ENCODE data around the gene DHRS11. TPM values are rescaled to one million over a fixed set of nuclear protein-coding genes. Genes with fewer than 3 reads are reported as not detected.

DHRS11 gene
- total RNA-seq (1 to 10 TPM; 6.0 to 6.5 TPM), polyA plus RNA-seq (10 to 100 TPM in 1 of 2 donors, 1 to 10 TPM in 1; 8.4 to 50.5 TPM)
- long read RNA-seq, donor 1, partial matches to known transcripts, result 1 of 1 reads
- long read RNA-seq, donor 1, other reads (novel, unspliced or antisense), result 0 of 1 reads
- long read RNA-seq, donor 2, partial matches to known transcripts, result 2 of 4 reads
- long read RNA-seq, donor 2, other reads (novel, unspliced or antisense), result 0 of 4 reads

- Histone ChIP-seq H3K4me1 (ENCODE audit: control insufficient read depth in 1 of 2, insufficient read depth in 2 of 2, low read length in 2 of 2) (no peaks in the 10 kb centered on the region), H3K27ac (ENCODE audit: low read depth in 1 of 2, low read length in 2 of 2) (no peak within 1 kb of the TSS), H3K36me3 (ENCODE audit: control insufficient read depth in 1 of 2, insufficient read depth in 2 of 2, low read length in 1 of 2) (peaks cover 4 to 6% of the 10 kb centered on the region in 2 donors), H3K27me3 (ENCODE audit: control insufficient read depth in 1 of 2, insufficient read depth in 2 of 2, low read length in 1 of 2) (no peaks in the 10 kb centered on the region), H3K4me3 (ENCODE audit: low read length in 2 of 2) (peak within 1 kb of the TSS; percentile 30 to 83), H3K9me3 (ENCODE audit: control insufficient read depth, low read length) (no peaks in the 10 kb centered on the region)
- 0 to 1% methylated on average over 66 to 87 of the region's 87 CpGs for WGBS, 2 donors
- DNase-seq, result peak; percentile 87 to 96
- ATAC-seq (ENCODE audit: low FRiP score), result peak; percentile 95
- intact Hi-C loops (cut with DNase I), result loop anchor here in 1 of 2 donors (5.0 to 10.0 kb wide), 2 partner anchors 44 to 107 kb away; partner anchors contain the start of gene ZNHIT3
Measured at GRCh38 chr17:36591434-36592315, at the start of gene DHRS11. DHRS11 (plus strand) TSS chr17:36591879; CDS start chr17:36592010, 131 bp downstream.

GRCh38 chr17:36542755-36543154, 48.9 kb upstream of the DHRS11 start:
- H3K9me3 ChIP-seq (ENCODE audit: control insufficient read depth, low read length), result no peaks in the 10 kb centered on the region
- ATAC-seq (ENCODE audit: low FRiP score), result no peak

DNA sequence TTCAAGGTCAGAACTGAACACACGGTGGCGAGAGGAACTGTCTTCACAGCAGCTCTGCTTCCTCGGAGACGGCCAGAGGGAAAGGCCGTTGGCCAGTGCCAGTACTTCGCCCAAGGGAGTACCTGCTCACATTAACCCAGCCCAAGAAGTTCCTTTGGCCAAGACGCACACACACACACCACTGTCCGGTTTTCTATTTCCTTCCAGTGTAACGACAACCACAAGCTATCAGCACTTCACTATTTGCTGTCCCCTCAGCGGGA, 47.7 kb upstream of the DHRS11 start:
- Histone ChIP-seq H3K4me3 (ENCODE audit: low read length in 2 of 2) (peak overlapping the region; percentile 84 to 98), H3K36me3 (ENCODE audit: control insufficient read depth in 1 of 2, insufficient read depth in 2 of 2, low read length in 1 of 2) (no peaks in the 10 kb centered on the region), H3K27ac (ENCODE audit: low read depth in 1 of 2, low read length in 2 of 2) (peak overlapping the region in 1 of 2 donors; percentile 94), H3K4me1 (ENCODE audit: control insufficient read depth in 1 of 2, insufficient read depth in 2 of 2, low read length in 2 of 2) (no peaks in the 10 kb centered on the region), H3K9me3 (ENCODE audit: control insufficient read depth, low read length) (no peaks in the 10 kb centered on the region), H3K27me3 (ENCODE audit: control insufficient read depth in 1 of 2, insufficient read depth in 2 of 2, low read length in 1 of 2) (no peaks in the 10 kb centered on the region)
- WGBS, 2 donors, result 0% methylated on average over 10 of the region's 10 CpGs
- DNase-seq (peak in 1 of 2 donors; percentile 58), ATAC-seq (ENCODE audit: low FRiP score) (no peak)
- intact Hi-C loops (cut with DNase I), result loop anchor here in 1 of 2 donors (5.0 to 10.0 kb wide), 2 partner anchors 58 to 411 kb away; partner anchors contain the start of gene MRM1

More at GRCh38 chr17:36542755-36543154, 48.9 kb upstream of the DHRS11 start:
- H3K4me1 ChIP-seq (ENCODE audit: control insufficient read depth in 1 of 2, insufficient read depth in 2 of 2, low read length in 2 of 2), result no peaks in the 10 kb centered on the region
- DNase-seq, result no peak
- H3K27me3 ChIP-seq (ENCODE audit: control insufficient read depth in 1 of 2, insufficient read depth in 2 of 2, low read length in 1 of 2), result no peaks in the 10 kb centered on the region
- H3K36me3 ChIP-seq (ENCODE audit: control insufficient read depth in 1 of 2, insufficient read depth in 2 of 2, low read length in 1 of 2), result no peaks in the 10 kb centered on the region
- intact Hi-C loops (cut with DNase I), result loop anchor here in 1 of 2 donors (5.0 to 10.0 kb wide), 2 partner anchors 60 to 412 kb away; partner anchors contain the start of gene MRM1
- 95 to 96% methylated on average over 15 of the region's 15 CpGs for WGBS, 2 donors
- no peak overlapping the region for H3K27ac ChIP-seq (ENCODE audit: low read depth in 1 of 2, low read length in 2 of 2)
- no peak overlapping the region for H3K4me3 ChIP-seq (ENCODE audit: low read length in 2 of 2)

GRCh38 chr17:36544307-36545076, 47.2 kb upstream of the DHRS11 start, which contains the start of gene GGNBP2:
GGNBP2 (plus strand) TSS chr17:36544919; CDS start chr17:36545725, 806 bp downstream.
- Histone ChIP-seq H3K36me3 (ENCODE audit: control insufficient read depth in 1 of 2, insufficient read depth in 2 of 2, low read length in 1 of 2) (no peaks in the 10 kb centered on the region), H3K4me1 (ENCODE audit: control insufficient read depth in 1 of 2, insufficient read depth in 2 of 2, low read length in 2 of 2) (no peaks in the 10 kb centered on the region), H3K27ac (ENCODE audit: low read depth in 1 of 2, low read length in 2 of 2) (peak within 1 kb of the TSS; percentile 97 to 98), H3K4me3 (ENCODE audit: low read length in 2 of 2) (peak within 1 kb of the TSS; percentile 84 to 98), H3K9me3 (ENCODE audit: control insufficient read depth, low read length) (no peaks in the 10 kb centered on the region), H3K27me3 (ENCODE audit: control insufficient read depth in 1 of 2, insufficient read depth in 2 of 2, low read length in 1 of 2) (no peaks in the 10 kb centered on the region)
- DNase-seq, result peak; percentile 97 to 98
- intact Hi-C loops (cut with DNase I), result loop anchor here (5.0 to 10.0 kb wide), 4 partner anchors 48 to 410 kb away; partner anchors contain the start of genes AATF (in 1 of the 2), DHRS11 (in 1 of the 2) and MRM1 (in 1 of the 2)
- 0% methylated on average over 66 to 71 of the region's 71 CpGs for WGBS, 2 donors
- ATAC-seq (ENCODE audit: low FRiP score), result peak; percentile 97

GRCh38 chr17:36545077-36545464, 46.6 kb upstream of the DHRS11 start:
- no peaks in the 10 kb centered on the region for H3K36me3 ChIP-seq (ENCODE audit: control insufficient read depth in 1 of 2, insufficient read depth in 2 of 2, low read length in 1 of 2)
- H3K4me3 ChIP-seq (ENCODE audit: low read length in 2 of 2), result peak overlapping the region; percentile 84 to 98
- H3K4me1 ChIP-seq (ENCODE audit: control insufficient read depth in 1 of 2, insufficient read depth in 2 of 2, low read length in 2 of 2), result no peaks in the 10 kb centered on the region
- peak overlapping the region; percentile 97 to 98 for H3K27ac ChIP-seq (ENCODE audit: low read depth in 1 of 2, low read length in 2 of 2)
- H3K27me3 ChIP-seq (ENCODE audit: control insufficient read depth in 1 of 2, insufficient read depth in 2 of 2, low read length in 1 of 2), result no peaks in the 10 kb centered on the region
- 1% methylated on average over 19 to 38 of the region's 38 CpGs for WGBS, 2 donors
- DNase-seq (no peak), ATAC-seq (ENCODE audit: low FRiP score) (peak; percentile 77)
- H3K9me3 ChIP-seq (ENCODE audit: control insufficient read depth, low read length), result no peaks in the 10 kb centered on the region
- intact Hi-C loops (cut with DNase I), result loop anchor here (5.0 to 10.0 kb wide), 3 partner anchors 47 to 410 kb away; partner anchors contain the start of genes AATF (in 1 of the 2) and DHRS11 (in 1 of the 2)

- Histone ChIP-seq H3K4me3 (ENCODE audit: low read length in 2 of 2) (peak overlapping the region; percentile 9 to 53), H3K4me1 (ENCODE audit: control insufficient read depth in 1 of 2, insufficient read depth in 2 of 2, low read length in 2 of 2) (no peaks in the 10 kb centered on the region), H3K36me3 (ENCODE audit: control insufficient read depth in 1 of 2, insufficient read depth in 2 of 2, low read length in 1 of 2) (no peaks in the 10 kb centered on the region), H3K27ac (ENCODE audit: low read depth in 1 of 2, low read length in 2 of 2) (peak overlapping the region; percentile 20 to 30), H3K27me3 (ENCODE audit: control insufficient read depth in 1 of 2, insufficient read depth in 2 of 2, low read length in 1 of 2) (no peaks in the 10 kb centered on the region), H3K9me3 (ENCODE audit: control insufficient read depth, low read length) (no peaks in the 10 kb centered on the region)
- ATAC-seq (ENCODE audit: low FRiP score) (peak; percentile 96), DNase-seq (peak; percentile 98 to 99)
- WGBS, 2 donors, result 1% methylated on average over 41 to 60 of the region's 60 CpGs
- intact Hi-C loops (cut with DNase I), result loop anchor here (5.0 to 10.0 kb wide), 3 partner anchors 47 to 409 kb away; partner anchors contain the start of genes AATF (in 1 of the 2) and DHRS11 (in 1 of the 2)
Measured at GRCh38 chr17:36545465-36546417, 45.9 kb upstream of the DHRS11 start.

DNA sequence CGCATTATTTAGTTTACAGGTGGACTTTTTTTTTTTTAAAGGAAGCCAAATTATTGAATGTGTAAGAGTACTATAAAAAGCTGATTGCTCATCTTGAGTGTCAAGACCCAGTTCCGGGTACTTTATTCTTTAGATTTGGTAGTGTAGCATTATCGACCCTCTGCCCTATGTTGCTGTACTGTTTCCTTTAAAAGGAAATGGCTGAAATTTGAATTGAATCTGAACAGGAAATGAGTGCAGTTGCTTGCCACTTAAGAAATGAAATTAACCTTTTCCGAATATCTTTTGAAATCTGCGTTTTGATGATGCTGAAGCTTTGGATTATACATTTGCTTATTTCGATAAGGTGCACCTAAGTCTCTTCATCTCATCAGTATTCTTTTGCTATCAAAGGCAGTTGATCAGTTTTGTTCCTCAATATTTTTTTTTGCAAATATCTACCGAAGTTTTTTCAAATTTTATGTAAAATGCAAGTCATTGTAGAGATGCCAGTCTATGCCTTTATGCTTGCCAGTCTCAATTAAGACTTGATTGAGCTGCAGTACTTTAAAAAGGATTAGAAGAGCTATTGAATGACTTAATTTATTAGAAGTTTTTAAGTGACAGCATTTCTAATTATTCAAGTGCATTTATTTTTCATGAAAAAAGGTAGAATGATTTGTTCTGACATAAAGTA, 45.1 kb upstream of the DHRS11 start:
- peak overlapping the region in 1 of 2 donors; percentile 20 for H3K27ac ChIP-seq (ENCODE audit: low read depth in 1 of 2, low read length in 2 of 2)
- H3K36me3 ChIP-seq (ENCODE audit: control insufficient read depth in 1 of 2, insufficient read depth in 2 of 2, low read length in 1 of 2), result no peaks in the 10 kb centered on the region
- 21% methylated on average over 7 of the region's 7 CpGs for WGBS, 2 donors
- H3K9me3 ChIP-seq (ENCODE audit: control insufficient read depth, low read length), result no peaks in the 10 kb centered on the region
- H3K27me3 ChIP-seq (ENCODE audit: control insufficient read depth in 1 of 2, insufficient read depth in 2 of 2, low read length in 1 of 2), result no peaks in the 10 kb centered on the region
- H3K4me1 ChIP-seq (ENCODE audit: control insufficient read depth in 1 of 2, insufficient read depth in 2 of 2, low read length in 2 of 2), result no peaks in the 10 kb centered on the region
- ATAC-seq (ENCODE audit: low FRiP score) (no peak), DNase-seq (no peak)
- intact Hi-C loops (cut with DNase I), result loop anchor here (5.0 to 10.0 kb wide), 3 partner anchors 46 to 408 kb away; partner anchors contain the start of genes AATF (in 1 of the 2) and DHRS11 (in 1 of the 2)
- H3K4me3 ChIP-seq (ENCODE audit: low read length in 2 of 2), result peak overlapping the region; percentile 9 to 53

Data from aorta (tissue), 5 donors.